Measurements from ENCODE around the gene PPY.

- TF ChIP-seq, protein P1, sequence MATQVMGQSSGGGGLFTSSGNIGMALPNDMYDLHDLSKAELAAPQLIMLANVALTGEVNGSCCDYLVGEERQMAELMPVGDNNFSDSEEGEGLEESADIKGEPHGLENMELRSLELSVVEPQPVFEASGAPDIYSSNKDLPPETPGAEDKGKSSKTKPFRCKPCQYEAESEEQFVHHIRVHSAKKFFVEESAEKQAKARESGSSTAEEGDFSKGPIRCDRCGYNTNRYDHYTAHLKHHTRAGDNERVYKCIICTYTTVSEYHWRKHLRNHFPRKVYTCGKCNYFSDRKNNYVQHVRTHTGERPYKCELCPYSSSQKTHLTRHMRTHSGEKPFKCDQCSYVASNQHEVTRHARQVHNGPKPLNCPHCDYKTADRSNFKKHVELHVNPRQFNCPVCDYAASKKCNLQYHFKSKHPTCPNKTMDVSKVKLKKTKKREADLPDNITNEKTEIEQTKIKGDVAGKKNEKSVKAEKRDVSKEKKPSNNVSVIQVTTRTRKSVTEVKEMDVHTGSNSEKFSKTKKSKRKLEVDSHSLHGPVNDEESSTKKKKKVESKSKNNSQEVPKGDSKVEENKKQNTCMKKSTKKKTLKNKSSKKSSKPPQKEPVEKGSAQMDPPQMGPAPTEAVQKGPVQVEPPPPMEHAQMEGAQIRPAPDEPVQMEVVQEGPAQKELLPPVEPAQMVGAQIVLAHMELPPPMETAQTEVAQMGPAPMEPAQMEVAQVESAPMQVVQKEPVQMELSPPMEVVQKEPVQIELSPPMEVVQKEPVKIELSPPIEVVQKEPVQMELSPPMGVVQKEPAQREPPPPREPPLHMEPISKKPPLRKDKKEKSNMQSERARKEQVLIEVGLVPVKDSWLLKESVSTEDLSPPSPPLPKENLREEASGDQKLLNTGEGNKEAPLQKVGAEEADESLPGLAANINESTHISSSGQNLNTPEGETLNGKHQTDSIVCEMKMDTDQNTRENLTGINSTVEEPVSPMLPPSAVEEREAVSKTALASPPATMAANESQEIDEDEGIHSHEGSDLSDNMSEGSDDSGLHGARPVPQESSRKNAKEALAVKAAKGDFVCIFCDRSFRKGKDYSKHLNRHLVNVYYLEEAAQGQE (IDR thresholded peaks at IDR 0.05; ENCODE audit: insufficient read depth in 1 of 2, low read depth in 2 of 2, low read length in 2 of 2) = no peak
- TF ChIP-seq TAF1 (IDR thresholded peaks at IDR 0.05; ENCODE audit: borderline replicate concordance, insufficient read depth, low read length) = no peak
- TF ChIP-seq POLR2AphosphoS5 (IDR thresholded peaks at IDR 0.05; ENCODE audit: low read depth, low read length) = no peak
- TF ChIP-seq SIN3A (IDR thresholded peaks at IDR 0.05; ENCODE audit: borderline replicate concordance, insufficient read depth, low read length) = no peak
These were observed 36.8 kb downstream of the PPY start for GRCh38 chr17:43905400-43905984.
